HEK293T (cell line): Measurements from ENCODE around the gene DCTN3.

Source experiments
- CTCF ChIA-PET: fragments of 350-600 bp; formaldehyde crosslinking; extraction: SDS; loops from one replicate; lab custom pipeline; 2021; ENCODE audit warnings: antibody characterized with exemption, inconsistent platforms; lab: Yijun Ruan, JAX
- POLR2A ChIA-PET: fragments of 350-600 bp; formaldehyde crosslinking; extraction: SDS; loops from one replicate; lab custom pipeline; 2020; ENCODE audit warnings: antibody characterized with exemption, inconsistent platforms; lab: Yijun Ruan, JAX
- DNase-seq: peaks from one replicate; pipeline ENCODE4 v3.0.0; 2012; ENCODE audit warnings: mixed read lengths; ENCODE audit errors: extremely low spot score
- ARNT ChIP-seq: fragments of 450-650 bp; IDR thresholded peaks from 2 replicates; pipeline ENCODE4 v1.6.1; 2017; ENCODE audit warnings: mild to moderate bottlenecking
- BHLHE40 ChIP-seq: fragments of 450-650 bp; IDR thresholded peaks from 2 replicates; pipeline ENCODE4 v1.6.1; 2016; ENCODE audit warnings: mild to moderate bottlenecking, moderate library complexity, borderline replicate concordance
- CTBP1 ChIP-seq: fragments of 450-650 bp; IDR thresholded peaks from 2 replicates; pipeline ENCODE4 v1.6.1; 2016; ENCODE audit warnings: borderline replicate concordance
- ELF4 ChIP-seq: fragments of 450-650 bp; IDR thresholded peaks from 2 replicates; pipeline ENCODE4 v1.6.1; 2017; ENCODE audit warnings: antibody characterized with exemption
- FOXA1 ChIP-seq: fragments of 450-650 bp; IDR thresholded peaks from 2 replicates; pipeline ENCODE4 v1.6.1; 2016; ENCODE audit warnings: mild to moderate bottlenecking
- FOXK2 ChIP-seq: fragments of 450-650 bp; IDR thresholded peaks from 2 replicates; pipeline ENCODE4 v1.6.1; 2016; ENCODE audit warnings: mild to moderate bottlenecking
- FOXM1 ChIP-seq: fragments of 450-650 bp; IDR thresholded peaks from 2 replicates; pipeline ENCODE4 v1.6.1; 2017; ENCODE audit warnings: mild to moderate bottlenecking, borderline replicate concordance
- HDGF ChIP-seq: fragments of 450-650 bp; IDR thresholded peaks from 2 replicates; pipeline ENCODE4 v1.6.1; 2017; ENCODE audit warnings: antibody characterized with exemption, borderline replicate concordance
- L3MBTL2 ChIP-seq: fragments of 450-650 bp; conservative IDR thresholded peaks from 2 replicates; pipeline ENCODE4 v1.6.1; 2016; ENCODE audit warnings: mild to moderate bottlenecking
- LEF1 ChIP-seq: fragments of 450-650 bp; IDR thresholded peaks from 2 replicates; pipeline ENCODE4 v1.6.1; 2017; ENCODE audit warnings: mild to moderate bottlenecking, borderline replicate concordance
- NFRKB ChIP-seq: fragments of 450-650 bp; IDR thresholded peaks from 2 replicates; pipeline ENCODE4 v1.6.1; 2016; ENCODE audit warnings: mild to moderate bottlenecking, moderate library complexity
- SP1 ChIP-seq: fragments of 450-650 bp; IDR thresholded peaks from 2 replicates; pipeline ENCODE4 v1.6.1; 2017
- SUZ12 ChIP-seq: fragments of 450-650 bp; IDR thresholded peaks from 2 replicates; pipeline ENCODE4 v1.6.1; 2016; ENCODE audit warnings: mild to moderate bottlenecking
- TARDBP ChIP-seq: fragments of 450-650 bp; IDR thresholded peaks from 2 replicates; pipeline ENCODE4 v1.6.1; 2016
- ZNF384 ChIP-seq: fragments of 450-650 bp; IDR thresholded peaks from 2 replicates; pipeline ENCODE4 v1.6.1; 2016
- TF ChIP-seq, protein P1 (sequence below): fragments of 450-650 bp; IDR thresholded peaks from 2 replicates; pipeline ENCODE4 v1.6.1; 2016

The DCTN3 gene

DNA sequence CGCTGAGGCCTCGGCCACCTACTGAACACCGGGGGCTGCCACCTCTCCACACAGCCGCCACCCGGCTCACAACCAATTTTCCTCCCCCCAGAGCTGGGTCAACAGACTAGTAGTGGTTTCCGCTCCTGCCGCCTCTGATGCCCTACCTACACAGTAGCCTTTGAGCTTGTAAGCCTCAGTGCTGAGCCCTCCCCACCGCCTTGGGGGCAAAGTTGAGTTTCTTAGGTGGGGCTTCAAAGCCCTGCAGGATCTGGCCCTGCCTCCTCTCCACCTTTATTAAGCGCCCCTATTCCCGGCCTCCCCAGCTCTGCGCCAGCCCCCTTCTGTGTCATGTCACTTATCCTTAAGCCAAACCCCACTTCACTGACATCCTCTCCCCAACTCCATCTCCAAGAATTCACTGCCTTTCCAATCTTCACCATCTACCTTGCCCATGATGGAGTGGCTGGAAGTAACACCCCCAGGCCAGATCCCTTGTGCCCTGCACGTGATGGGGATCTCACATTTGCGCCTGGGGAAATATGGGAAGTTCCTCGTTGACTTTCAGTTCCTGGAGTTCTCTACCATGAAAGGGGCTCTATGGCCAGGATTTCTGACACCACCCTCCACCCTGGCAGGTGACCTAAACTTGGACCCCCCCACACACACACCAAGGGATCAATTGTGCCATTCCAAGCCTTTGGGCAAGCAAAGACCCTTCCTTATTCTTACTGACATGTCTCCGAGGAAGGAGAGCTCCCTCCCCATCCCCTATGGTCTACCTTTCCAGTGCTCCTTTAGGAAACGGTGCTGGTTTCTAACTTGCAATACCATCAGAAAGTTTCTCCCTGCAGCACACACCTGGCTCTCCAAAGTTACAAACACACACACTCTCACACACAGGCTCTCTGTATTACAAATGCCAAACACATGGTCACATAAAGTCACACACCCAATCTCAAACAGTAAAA, 28.1 kb downstream of the DCTN3 start:
- DNase-seq, result no peak
- POLR2A ChIA-PET, result no interaction called here
- TF ChIP-seq CTBP1 (no peak), TARDBP (no peak), FOXA1 (no peak), SUZ12 (no peak), SP1 (no peak), FOXK2 (no peak), ELF4 (no peak), HDGF (no peak), ARNT (no peak)
- CTCF ChIA-PET, result interaction anchor here (0.6 to 2.7 kb wide), 16 partner anchors 9 to 188 kb away, joined by 3 to 31 read pairs (median 4); partner anchors contain the start of gene ENHO

DNA sequence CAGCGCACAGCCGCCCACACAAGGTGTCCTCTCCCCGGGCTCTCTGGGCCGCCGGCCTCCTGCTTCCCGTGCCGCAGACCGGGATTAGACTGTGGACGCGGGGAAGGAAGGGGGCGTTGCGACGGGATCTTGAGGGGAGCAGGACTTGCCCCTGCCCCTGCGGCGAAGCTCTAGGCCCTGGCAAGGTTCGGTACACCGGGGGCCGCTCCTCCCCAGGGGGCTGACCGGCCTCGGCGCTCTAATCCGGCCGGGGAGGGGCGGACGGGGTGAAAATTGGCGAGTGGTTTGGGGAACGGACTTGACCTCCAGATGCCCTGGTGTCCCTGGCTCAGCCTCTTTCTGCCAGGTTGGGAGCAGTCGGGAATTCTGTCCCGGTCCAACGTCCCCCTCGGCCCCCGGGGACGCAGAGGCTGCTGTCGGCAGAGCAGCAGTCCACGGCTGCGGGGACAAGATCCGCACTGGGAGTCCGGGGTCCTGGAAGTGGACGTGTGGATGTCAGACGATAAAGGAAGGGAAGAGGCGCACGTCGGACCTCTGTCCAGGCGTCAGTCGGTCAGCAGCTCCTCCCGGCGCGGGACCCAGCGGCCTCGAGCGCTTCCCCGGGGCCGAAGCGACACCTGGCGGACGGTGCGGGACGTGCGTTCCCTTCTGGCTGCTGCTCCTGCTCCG, 28.9 kb downstream of the DCTN3 start:
- ChIA-PET CTCF (interaction anchor here (0.6 to 2.7 kb wide), 17 partner anchors 8 to 187 kb away, joined by 3 to 31 read pairs (median 4); partner anchors contain the start of gene ENHO), POLR2A (no interaction called here)
- peak; percentile 92 for DNase-seq
- TF ChIP-seq L3MBTL2 (no peak), CTBP1 (no peak), LEF1 (no peak), FOXM1 (no peak; the same call in 1 of the 2 replicates), HDGF (no peak), NFRKB (no peak), SP1 (no peak)
- TF ChIP-seq, protein P1, sequence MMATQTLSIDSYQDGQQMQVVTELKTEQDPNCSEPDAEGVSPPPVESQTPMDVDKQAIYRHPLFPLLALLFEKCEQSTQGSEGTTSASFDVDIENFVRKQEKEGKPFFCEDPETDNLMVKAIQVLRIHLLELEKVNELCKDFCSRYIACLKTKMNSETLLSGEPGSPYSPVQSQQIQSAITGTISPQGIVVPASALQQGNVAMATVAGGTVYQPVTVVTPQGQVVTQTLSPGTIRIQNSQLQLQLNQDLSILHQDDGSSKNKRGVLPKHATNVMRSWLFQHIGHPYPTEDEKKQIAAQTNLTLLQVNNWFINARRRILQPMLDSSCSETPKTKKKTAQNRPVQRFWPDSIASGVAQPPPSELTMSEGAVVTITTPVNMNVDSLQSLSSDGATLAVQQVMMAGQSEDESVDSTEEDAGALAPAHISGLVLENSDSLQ, result no peak

DNA sequence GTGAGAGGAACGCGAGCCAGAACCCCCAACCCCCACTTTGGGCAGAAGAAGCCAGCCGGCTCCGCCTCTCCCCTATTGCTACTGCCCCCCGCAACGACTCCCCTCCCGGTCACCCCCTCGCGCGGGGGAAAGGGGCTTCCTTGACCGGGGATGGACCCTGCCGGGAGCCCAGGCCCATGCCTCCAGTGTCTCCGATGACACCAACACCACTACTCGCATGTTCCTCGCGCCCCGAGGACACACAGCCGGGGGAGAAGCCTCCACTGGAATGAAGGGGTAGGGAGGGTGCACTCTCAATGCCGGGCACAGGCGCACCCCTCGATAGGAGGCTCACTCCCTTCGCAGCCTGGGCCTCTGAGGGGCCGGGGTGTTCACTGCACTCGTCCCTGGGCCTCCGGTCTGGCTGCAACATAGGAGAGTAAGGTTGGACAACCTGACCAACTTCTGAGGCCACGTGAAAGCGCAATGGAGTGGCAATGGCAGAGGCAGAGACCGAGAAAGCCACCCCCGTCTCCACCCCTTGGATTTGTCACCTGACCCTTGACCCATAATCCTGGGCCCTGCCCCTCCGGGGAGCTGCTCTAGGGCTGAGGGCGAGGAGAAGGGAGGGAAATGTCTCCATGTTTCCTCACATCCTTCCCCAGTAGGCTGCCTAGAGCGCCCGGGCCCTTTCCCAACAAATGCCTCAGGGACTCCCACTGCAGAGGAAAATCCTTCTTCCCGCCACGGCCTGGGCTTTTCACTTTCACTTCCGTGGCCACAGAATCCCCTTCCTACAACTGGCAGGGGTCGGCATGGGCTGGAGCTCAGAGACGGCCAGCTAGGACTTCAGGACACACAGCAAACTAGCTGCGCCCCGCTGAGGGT, 29.7 kb downstream of the DCTN3 start:
- TF ChIP-seq CTBP1 (no peak), SUZ12 (no peak), FOXA1 (no peak), FOXM1 (no peak), LEF1 (no peak), BHLHE40 (no peak), FOXK2 (no peak), TARDBP (no peak), ELF4 (no peak), ZNF384 (no peak), SP1 (no peak)
- TF ChIP-seq, protein P1, result no peak
- POLR2A ChIA-PET, result no interaction called here
- DNase-seq, result no peak
- CTCF ChIA-PET, result interaction anchor here (1.0 to 2.7 kb wide), 6 partner anchors 12 to 187 kb away, joined by 3 to 31 read pairs (median 6); no protein-coding TSS in a partner anchor

DNA sequence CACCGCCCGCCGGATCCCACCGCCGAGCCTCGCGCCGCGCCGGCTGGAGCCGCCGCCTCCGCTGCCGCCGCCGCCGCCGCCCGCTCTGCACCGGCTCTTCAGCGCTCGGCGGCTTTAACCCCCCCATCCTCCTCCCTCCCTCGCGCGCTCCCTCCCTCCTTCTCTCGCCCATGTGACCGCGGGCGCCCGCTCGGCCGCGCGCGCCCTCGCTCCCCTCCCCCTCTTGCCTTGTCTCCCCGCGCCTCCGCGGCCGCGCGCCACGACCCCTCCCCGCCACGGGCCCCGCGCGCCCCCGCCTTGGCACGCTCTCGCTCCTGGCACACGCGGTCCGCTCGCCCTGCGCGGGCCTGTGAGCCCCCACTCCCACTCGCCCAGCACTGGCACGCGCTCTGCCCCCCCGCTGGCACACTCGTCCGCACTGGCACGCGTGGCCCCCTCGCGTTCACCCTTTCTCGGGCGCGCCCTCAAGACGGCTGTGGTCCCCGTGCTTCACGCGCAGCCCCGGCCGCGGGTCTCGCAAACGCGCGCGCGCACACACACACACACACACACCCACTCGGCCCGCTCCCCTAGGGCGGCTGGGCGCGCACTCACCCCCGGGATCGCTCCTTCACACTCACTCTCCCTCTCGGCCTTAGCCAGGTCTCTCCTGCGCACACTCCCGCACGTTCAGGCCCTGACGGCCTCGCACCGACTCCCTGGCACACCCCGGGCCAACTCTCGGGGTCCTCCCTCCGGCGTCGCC, 30.5 kb downstream of the DCTN3 start, which contains the start of gene CNTFR:
TSS of gene CNTFR (minus strand) at position 89 of the 745 bp plus-strand sequence. CDS start 20,743 bp downstream, outside the sequence.
- POLR2A ChIA-PET, result interaction anchor here (1.5 kb wide), 1 partner anchor 11 kb away, joined by 5 read pairs; no protein-coding TSS in a partner anchor

DNA sequence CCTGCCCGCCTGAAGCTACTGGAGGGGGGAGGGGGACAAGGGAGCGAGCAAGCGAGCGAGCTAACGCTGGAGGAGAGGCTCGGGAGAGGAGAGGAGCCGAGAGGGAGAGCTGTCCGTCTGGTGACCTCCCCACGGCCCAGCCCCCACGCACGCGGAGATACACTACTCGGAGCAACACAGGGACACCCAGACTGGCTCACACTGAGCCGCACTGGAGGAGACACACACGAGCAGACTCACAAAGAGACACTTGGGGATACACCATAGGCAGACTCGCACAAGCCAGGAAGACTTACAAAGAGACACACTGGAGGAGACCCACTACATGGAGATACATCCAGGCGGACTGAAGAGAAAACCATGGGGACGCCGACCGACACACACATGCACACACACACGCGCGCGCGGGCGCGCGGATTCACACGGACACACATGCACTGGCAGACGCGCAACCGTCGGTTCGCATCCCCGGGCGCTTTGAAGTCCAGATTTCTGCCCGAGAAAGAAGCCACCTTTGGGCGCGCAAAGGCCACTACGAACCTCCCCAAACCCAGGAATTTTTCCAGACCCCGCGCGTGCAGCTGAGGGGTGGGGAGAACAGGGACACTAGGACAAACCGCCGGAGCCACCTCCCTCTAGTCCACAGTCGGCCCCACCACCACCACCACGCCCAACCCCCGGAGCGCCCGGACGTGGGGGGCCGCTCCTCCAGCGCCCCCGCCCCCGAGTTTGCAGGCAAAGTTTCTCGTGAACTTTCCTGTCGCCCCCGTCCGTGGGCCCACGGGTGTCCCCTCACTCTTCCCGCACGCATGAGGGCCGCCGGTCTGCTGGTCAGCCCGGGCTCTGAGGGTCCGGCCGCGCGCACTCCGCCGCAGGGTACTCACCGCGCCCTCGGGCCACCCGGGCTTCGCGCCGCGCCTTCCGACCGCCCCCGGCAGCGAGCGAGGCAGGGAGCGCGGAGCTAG, 31.3 kb downstream of the DCTN3 start:
- ChIA-PET POLR2A (interaction anchor here (1.5 kb wide), 1 partner anchor 10 kb away, joined by 5 read pairs; no protein-coding TSS in a partner anchor), CTCF (interaction anchor here (0.7 kb wide), 1 partner anchor 262 kb away, joined by 3 read pairs; no protein-coding TSS in a partner anchor)

More for the DNA sequence above, 30.5 kb downstream of the DCTN3 start, which contains the start of gene CNTFR:
- no peak for TF ChIP-seq FOXA1
- peak; percentile 46; the same call in 1 of the 2 replicates for TF ChIP-seq L3MBTL2
- TF ChIP-seq CTBP1, result no peak
- CTCF ChIA-PET, result no interaction called here
- DNase-seq, result peak; percentile 72

More for the DNA sequence above, 31.3 kb downstream of the DCTN3 start:
- no peak for TF ChIP-seq L3MBTL2
- TF ChIP-seq FOXA1, result no peak
- no peak for TF ChIP-seq TARDBP
- no peak for TF ChIP-seq FOXM1
- TF ChIP-seq NFRKB, result no peak
- TF ChIP-seq BHLHE40, result no peak
- TF ChIP-seq FOXK2, result no peak
- no peak for TF ChIP-seq ELF4
- TF ChIP-seq CTBP1, result no peak
- TF ChIP-seq HDGF, result no peak
- TF ChIP-seq SP1, result no peak
- TF ChIP-seq LEF1, result no peak
- no peak for TF ChIP-seq ZNF384
- no peak for TF ChIP-seq SUZ12
- no peak for TF ChIP-seq ARNT
- TF ChIP-seq, protein P1, result no peak
- no peak for DNase-seq
